GF-D8 (cell line): ENCODE measurements around the gene RMI2.
A peak's percentile ranks its signal among the peaks of the same experiment; 100 is the strongest.
"Not testable (repeated sequence)": the region's sequence is repeated elsewhere in the genome, so short reads cannot be mapped to it uniquely, and the experiment has no call there.

Experiments used
- DNase-seq: peaks from one replicate; lab custom pipeline; 2025; lab: John Stamatoyannopoulos, UW

RMI2 gene

DNA sequence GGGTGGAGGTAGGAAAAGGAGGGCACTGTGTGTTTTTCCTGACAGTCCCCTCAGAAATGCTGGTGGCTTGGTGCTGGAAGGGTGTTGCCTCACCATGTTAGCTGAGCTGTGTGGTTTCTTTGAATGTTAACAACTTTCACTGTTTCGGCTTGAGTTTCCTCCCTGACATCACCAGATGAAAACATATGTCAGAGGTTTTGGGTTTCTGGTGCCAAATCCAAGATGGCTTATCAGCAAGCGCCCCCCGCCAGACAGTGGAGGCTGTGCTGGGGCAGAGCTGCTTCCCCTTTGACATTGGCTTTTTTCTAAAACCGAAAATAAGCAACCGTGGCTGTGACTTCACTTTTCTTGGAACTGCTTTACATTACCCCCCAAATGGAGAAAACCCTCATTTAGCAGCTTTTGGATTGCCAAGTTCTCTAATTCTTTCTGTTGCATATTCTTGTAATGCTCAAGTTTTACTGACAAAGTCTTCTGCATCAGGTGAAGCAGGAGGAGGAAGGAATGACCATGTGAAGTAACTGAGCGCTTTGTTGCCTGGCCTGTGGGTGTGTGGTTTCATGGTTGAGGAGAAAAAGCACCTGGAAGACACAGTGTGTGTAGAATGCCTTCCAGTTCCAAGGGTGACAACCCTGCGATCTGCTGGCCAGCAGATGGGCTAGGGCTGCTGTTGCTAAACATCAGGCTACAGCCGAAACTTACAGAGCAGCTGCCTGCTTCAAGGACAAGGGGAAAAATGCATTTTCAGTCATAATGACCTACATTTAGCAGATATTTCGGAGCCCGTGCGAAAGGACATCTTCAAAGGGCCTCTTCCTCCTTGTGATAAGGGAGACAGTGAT is 9.7 kb downstream of the RMI2 start:
- DNase-seq = peak; percentile 89

DNA sequence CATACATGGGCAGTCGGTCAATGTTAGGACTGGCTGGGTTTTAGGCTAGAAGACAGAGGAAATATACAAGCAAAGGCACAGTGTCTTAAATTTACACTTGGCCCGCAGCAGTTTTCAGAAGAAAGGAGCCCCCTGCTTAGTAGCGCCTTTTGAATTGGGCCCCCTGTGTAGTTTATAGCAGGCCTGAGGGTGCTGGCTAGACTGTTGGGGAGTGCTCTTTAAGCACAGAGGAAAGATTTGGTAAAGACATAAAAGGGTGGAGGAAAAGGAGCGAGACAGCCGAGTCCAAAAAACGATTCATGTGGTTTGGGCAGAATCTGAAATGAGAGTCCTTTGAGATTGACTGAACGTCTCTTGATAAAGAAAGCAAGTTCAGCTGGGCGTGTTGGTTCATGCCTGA is 10.6 kb downstream of the RMI2 start:
- no peak for DNase-seq

DNA sequence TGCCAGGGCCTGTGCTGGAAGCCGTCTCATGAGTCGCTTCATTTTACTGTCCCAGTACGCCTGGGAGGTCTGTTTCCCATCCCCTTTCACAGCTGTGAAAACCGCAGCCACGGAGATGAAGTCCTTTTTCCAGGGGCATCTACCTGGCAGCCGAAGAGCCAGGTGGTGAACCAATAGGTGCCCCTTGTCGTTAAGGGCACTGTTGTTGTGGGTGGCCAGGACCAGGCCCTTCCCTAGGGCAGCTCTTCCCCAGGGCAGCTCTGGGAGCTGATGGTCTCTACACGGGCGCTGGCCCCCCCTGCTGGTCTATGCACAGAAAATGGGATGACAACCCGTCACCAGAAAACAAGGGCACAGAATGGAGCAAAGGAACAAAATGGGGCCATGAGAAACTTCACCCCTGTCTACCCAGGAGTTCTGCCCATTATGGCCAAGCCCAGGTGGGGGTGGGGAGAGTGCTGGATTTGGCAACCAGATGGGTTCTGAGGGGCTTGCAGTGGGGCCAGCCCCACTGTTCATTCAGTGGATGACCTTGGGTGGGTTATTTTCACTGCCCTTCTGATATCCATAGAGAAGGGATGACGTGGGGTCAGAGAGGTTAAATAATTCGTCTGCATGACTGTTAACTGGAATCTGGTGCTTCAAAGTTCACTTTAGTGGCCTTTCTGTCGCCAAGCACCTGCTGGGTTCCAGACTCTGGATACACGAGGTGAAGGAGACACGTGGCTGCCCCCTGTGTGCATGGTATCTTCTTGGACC is 11.5 kb downstream of the RMI2 start:
- no peak for DNase-seq

DNA sequence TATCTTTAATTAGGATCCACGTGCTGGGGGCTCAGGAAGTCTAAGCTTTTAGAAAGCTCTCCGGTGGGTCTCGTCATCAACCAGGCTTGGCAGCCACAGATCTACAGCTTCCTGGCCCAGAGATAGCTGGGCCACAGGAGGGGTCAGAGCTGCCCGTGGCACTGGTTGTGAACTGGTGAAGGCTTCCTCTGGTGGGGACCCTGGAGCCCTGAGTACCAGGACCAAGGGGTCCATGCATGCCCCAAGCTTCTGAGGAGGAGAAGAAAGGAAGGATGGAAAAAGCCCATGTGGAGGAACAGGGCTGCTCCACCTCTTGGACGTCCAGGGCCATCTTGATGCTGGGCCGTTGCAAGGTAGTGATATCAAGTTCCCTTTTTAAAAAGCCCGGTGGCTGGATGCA is 13.3 kb downstream of the RMI2 start:
- DNase-seq = no peak

DNA sequence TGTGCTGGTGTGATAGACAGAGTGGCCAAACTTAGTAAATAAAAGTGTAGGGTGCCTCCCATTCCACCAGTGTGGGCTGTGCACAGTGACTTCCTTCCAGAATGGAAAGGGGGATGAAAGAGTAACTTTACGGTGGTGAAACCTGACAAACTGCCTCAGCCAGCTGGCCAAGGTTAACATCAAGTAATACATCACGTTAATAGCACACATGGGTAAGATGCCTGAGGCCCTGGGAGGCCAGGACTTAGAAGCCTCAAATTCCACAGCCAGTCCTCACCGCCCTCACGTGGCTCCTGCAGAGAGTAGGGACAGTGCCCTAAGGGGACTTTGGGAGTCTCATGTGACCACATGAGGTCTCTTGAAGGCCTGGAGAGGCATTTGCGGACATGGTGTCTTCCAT is 14.1 kb downstream of the RMI2 start:
- no peak for DNase-seq

DNA sequence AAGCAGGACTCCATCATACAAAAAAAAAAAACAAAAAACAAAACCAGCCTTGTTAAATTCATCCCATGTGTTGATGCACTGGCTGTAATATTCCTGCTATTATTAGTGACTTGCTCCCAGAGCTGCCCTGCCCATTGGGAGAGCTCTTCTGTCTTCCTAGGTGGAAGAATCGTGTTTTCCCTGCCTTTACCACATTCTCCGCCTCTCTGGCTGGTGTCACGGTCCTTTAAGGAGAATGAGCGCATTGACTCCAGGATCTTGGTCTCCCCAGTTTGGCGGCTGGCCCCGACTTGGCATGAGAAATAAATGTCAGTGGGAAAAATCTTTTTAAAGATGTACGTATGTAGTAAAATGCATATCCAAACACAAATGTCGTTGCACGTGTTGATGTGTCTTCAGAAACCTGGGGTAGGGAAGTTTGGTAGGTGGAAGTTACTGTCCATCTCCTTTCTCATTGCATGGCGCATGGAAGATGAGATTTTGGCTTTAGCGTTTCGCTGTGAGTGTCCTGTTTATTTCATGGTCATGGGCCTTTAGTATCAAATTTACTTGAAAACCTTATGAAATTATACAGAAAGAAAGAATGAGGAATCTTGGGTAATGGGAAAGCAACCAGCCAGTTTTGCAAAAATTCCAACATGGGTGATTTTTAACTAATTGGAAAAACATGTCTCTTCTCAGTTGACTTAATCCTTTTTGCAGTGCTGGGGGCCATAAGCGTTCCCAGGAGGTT is 15.5 kb downstream of the RMI2 start:
- DNase-seq = no peak

DNA sequence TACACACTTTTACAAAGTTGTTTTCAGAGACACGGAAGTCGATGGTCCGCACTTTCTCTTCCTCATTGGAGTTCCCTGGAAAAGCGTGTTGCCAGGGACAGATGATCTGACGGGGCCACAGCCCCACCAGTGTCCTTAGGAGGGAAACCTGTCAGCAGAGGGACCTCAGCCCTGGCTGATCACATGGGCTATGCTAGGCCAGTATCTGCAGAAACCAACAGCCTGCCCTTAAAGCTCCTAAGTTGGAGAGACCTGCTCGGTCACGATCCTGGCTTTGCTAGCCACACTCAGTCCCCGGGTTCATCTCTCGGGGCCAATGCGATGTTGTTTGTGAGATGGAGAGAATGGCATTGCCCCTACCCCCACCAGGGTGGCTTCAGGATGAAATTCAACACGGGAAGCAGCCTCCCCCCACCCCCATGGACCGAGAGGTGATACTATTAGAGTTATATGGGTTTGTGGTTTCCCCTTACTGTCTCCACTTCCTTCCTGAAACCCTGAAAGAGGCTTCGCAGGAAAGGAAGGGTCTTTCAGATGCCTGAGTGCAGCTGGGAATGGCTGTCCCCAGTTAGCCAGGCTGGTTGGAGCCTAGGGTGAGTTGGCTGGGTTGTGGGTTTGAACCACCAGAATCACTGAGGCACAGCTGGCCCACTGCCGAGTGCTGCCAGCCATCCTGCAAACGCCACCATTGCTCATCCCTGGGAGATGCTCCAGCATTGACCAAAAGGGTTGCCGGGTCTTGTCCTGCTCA is 16.6 kb downstream of the RMI2 start:
- DNase-seq = peak; percentile 64

DNA sequence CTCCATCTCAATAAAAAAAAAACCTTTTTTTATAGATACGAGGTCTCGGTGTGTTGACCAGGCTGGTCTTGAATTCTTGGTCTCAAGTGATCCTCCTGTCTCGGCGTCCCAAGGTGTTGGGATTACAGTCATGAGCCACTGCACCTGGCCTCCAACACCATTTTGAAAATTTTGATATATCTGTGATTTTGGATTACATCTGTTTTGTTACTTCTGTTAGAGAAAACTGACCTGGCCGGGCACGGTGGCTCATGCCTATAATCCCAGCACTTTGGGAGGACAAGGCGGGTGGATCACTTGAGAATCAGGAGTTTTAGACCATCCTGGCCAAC is 18.6 kb downstream of the RMI2 start:
- no peak for DNase-seq

DNA sequence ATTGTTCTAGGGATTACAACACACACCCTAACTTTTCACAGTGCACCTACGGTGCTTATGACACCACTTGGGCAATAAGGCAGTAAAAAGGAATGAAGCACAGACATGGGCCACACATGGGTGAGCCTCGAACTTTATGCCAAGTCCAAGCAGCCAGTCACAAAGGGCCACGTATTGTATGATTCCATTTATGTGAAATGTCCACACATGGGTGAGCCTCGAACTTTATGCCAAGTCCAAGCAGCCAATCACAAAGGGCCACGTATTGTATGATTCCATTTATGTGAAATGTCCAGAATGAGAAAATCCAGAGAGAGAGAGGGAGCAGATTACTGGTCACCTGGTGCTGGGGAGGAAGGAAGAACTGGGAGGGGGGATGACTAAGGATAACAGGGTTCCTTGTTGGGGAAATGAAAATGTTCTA is 22.2 kb downstream of the RMI2 start:
- no peak for DNase-seq

DNA sequence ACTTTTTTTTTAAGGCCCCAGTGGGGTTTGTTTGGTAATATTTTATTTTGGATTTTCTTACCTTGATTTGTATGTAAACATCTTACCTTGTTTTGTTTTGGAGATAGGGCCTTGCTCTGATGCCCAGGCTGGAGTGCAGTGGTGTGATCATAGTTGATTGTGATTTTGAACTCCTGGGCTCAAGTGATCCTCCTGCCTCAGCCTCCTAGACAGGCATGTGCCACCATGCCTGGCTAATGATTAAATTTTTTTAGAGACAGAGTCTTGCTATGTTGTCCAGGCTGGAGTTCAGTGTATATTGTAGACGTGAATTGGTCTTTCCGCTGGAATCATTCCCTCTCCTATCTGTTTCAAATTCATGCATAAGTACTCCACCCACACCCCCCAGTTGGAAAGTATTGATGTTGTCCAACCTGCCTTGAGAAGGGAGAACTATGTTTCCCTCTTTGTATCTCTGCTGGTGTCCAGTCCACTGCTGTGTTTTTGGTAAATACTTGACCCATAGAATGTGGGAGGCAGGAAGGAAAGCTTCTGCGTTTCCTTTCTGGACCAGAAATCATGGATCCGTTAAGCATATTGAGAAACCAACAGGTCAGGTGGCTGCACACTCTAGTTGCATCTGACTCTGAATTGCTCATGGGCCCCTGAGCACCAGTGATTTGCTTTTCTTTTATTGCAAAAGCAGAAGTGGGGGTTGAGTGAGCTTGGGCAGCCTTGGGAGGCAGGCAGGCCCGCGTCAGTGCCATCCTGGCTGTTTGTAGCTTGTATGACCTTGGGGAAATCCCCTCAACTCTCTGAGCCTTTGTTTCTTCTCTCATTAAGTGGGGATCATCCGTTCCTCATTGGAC is 25.0 kb downstream of the RMI2 start:
- DNase-seq = peak; percentile 42

DNA sequence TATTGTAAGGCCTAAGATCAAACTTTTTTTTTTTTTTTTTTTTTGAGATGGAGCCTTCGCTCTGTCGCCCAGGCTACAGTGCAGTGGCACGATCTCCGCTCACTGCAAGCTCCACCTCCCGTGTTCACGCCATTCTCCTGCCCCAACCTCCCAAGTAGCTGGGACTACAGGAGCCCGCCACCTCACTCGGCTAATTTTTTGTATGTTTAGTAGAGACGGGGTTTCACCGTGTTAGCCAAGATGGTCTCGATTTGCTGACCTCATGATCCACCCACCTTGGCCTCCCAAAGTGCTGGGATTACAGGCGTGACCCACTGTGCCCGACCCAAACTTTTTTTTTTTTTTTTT is 25.6 kb downstream of the RMI2 start:
- not testable (repeated sequence) for DNase-seq

DNA sequence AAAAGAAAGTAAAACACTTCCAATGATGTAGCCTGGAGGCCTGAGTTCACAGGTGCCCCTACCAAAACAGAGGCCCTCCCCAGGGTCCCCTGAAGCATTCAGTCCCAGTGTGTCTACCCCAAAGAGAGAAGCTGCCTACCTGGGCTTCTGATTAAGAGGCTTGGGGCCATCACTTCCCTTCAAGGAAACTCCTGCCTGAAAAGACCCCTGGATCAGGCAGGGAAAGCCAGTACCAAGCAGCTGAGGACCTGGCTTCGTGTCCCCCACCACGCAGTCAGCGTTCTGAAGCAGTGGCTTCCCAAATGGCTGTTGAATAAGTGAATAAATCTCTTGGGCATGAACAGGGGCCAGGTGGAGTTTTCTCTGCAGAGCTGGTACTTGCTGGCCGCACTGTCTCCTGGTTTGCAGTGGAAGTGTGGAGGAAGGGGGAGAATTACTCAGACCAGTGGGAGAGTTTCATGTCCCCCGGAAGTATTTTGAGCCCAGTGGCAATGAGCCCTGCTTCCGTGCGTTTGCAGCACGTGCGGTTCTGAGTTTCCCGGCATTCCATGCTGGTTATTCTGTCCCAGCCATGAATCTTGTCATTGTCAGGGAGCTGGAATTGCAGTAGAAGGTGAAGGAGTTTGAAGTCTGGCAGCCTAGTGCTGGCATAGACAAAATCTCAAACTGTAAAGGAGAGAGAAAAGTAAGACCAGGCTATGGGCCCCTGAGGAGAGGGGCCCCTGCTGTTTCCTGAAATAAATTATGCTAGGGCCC is 27.0 kb downstream of the RMI2 start:
- DNase-seq = no peak

DNA sequence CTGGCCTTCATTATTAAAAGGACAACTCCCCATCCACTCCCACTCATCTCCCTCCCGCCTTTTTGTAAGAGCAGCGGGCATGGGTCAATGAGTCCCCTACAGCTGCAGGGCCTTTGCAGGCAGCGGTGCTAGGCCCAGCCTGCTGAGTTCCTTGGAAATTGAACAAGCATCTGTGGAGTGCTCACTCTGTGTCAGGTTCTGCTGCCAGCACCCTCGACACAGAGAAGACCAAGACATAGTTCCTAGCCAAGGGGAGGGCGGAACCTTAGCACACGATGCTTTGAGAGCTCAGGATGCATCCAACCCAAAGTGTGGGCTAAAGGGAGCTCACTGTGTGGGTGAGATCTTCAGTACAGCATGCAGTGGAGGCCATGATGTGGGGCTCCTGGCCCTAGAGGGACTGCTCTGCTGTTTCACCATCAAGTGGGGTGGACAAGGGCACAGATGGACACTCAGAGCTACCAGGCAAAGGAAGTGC is 27.6 kb downstream of the RMI2 start:
- no peak for DNase-seq

DNA sequence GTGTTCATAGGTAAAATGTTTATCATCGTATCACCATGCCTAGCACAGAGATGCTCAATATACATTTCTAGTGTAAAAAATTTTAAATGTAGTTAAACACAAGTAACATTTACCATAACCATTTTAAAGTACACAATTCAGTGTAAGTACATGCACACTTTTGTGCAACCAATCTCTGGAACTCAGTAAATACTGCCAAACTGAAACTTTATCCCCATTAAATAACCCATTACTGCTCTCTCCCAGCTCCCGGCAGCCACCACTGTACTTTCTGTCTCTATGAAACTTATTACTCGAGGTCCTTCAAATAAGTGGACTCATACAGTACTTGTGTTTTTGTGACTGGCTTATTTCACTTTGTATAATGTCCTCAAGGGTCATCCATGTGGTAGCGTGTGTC is 29.0 kb downstream of the RMI2 start:
- no peak for DNase-seq

DNA sequence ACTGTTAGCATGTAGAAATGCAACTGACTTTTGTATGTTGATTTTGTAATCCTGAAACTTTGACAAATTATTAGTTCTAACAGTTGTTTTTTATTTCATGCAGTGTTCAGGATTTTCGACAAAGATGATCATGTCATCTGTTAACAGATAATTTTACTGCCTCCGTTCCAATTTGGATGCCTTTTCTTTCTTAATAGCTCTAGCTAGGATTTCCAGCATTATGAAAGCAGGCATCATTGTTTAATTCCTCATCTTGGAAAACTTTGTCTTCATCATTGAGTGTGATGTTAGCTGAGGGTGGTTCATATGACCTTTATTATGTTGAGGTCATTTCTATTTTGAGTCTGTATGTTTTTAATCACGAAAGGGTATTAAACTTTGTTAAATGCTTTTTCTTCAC is 31.9 kb downstream of the RMI2 start:
- no peak for DNase-seq

DNA sequence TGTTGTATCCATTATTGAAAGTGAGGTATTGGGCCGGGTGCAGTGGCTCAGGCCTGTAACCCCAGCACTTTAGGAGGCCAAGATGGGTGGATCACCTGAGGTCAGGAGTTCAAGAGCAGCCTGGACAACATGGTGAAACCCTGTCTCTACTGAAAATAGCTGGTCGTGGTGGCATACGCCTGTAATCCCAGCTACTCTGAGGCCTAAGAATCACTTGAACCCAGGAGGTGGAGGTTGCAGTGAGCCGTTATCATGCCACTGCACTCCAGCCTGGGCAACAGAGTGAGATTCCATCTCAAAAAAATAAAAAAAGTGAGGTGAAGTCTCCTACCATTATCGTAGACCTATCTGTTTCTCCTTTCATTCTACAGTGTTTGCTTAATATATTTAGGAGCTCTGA is 33.7 kb downstream of the RMI2 start:
- not testable (repeated sequence) for DNase-seq

DNA sequence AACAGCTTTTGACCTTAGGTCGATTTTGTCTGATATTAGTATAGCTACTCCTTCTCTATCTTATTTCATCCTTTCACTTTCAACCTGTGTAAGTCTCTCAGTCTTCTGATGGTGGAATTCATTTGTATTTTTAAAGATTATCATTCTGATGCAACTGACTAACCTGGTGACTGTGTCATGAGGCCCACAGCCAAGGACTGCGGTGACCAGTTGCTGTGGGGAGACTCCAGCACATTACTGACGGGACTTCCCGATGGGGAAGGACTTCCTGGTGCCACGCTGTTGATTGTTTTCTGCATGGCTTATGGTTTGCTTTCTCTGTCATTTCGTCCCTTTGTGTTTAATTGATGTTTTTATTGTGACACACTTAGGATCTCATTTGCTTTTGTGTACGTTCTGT is 34.2 kb downstream of the RMI2 start:
- no peak for DNase-seq

DNA sequence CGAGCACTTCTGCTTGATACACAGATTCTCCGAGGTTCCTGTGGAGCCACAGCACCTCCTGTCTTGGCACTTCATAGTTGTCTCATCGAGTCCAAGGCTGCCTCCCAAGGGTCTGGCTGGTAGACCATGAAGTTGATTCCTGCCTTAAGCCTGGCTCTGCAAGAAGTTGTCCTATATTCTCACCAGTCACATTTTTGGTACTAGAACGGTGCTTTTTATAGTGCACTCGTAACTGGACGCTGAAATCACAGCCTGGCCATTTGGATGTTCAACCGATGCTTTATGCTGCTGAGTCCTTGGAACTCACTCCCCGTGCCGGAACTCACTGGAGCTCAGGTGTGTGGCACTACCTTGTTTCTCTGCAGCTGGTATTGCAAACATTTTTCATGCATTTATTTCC is 35.6 kb downstream of the RMI2 start:
- DNase-seq = no peak

DNA sequence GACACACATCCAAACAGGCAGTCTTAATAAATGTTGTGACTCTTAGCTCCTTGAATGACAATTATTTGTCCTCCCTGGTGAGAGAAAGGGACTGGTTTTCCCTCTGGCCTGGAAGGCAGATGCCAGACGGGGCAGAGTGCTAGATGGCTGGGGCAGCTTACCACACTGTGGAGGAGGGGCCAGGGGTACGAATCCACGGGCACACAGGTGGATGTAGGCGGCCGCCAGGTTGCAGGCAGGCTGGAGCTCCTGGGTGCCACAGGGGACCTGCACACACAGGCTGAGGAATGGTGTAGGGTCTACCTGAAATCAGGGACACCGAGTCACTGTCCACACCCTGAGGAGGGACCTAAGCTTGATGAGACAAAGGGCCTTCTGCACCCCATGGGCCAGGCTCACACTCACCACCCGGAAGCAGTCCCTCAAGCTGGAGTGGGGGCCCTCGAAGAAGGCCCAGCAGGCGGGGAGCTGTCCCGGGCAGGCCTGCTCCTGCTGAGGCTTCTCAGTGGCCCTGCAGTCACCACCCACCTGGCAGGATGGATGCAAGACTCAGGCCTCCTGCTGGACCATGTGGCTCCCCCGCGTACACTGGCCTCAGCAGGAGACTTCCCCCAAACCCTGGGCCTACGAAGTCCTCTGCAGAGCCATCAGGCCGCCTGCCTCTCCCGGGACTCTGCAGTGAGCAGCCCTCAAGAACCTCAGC is 38.4 kb downstream of the RMI2 start:
- no peak for DNase-seq
